Panc1 (cell line): Measurements from ENCODE around the gene GOLPH3. TPM values are rescaled to one million over a fixed set of nuclear protein-coding genes. Genes with fewer than 3 reads are reported as not detected.

ENCODE experiments used
- ATAC-seq: fragments of 200-7000 bp; cut with Tn5 transposase; 2 replicates; pipeline ENCODE4 v1.9.1; 2020; ENCODE audit warnings: mild to moderate bottlenecking, moderate library complexity
- BruUV-seq: library from RNA; stranded (reverse); fragments of 400-500 nt; replicated peaks from 2 replicates; lab custom pipeline; 2021; lab: Mats Ljungman, UMichigan
- CTCF ChIA-PET: fragments of 300-600 bp; sonication (Branson Sonifier 250); formaldehyde crosslinking; loops from one replicate; lab custom pipeline; 2022; ENCODE audit warnings: antibody characterized with exemption; lab: Charles Lee
- POLR2A ChIA-PET: fragments of 300-600 bp; sonication (Branson Sonifier 250); formaldehyde crosslinking; loops from one replicate; lab custom pipeline; 2022; ENCODE audit warnings: antibody characterized with exemption; lab: Charles Lee
- DNase-seq: peaks from one replicate; pipeline ENCODE4 v3.0.0-alpha.2; 2010; ENCODE audit warnings: low read depth, low spot score
- H3K27ac ChIP-seq: 2 replicates; pipeline ENCODE4 v1.5.1; 2011; ENCODE audit warnings: mild to moderate bottlenecking, low read length, inconsistent platforms
- H3K27me3 ChIP-seq: fragments of 200-500 bp; sonication (Bioruptor generic); 2 replicates; pipeline ENCODE4 v1.6.0; 2014; ENCODE audit warnings: low read length, inconsistent platforms; ENCODE audit not compliant: control insufficient read depth, insufficient read depth
- H3K36me3 ChIP-seq: fragments of 200-500 bp; sonication (Bioruptor generic); 2 replicates; pipeline ENCODE4 v1.5.1; 2014; ENCODE audit warnings: inconsistent platforms, mild to moderate bottlenecking, low read length, moderate library complexity; ENCODE audit not compliant: control insufficient read depth, insufficient read depth
- H3K4me1 ChIP-seq: 2 replicates; pipeline ENCODE4 v1.5.1; 2011; ENCODE audit warnings: inconsistent platforms, mild to moderate bottlenecking, low read length, moderate library complexity; ENCODE audit not compliant: control insufficient read depth, insufficient read depth
- H3K4me3 ChIP-seq, 2 experiments: 2 replicates each; pipeline ENCODE4 v1.5.1; 2011 to 2012; ENCODE audit warnings: low read depth in 2 of 2, low read length in 2 of 2, mild to moderate bottlenecking in 2 of 2, inconsistent platforms in 1 of 2, moderate library complexity in 1 of 2
- H3K9me3 ChIP-seq: fragments of 200-500 bp; sonication (Bioruptor generic); 2 replicates; pipeline ENCODE4 v1.5.1; 2014; ENCODE audit warnings: low read depth, mild to moderate bottlenecking, inconsistent platforms, low read length, moderate library complexity; ENCODE audit not compliant: control insufficient read depth, insufficient read depth
- POLR2AphosphoS5 ChIP-seq: IDR thresholded peaks from 2 replicates; pipeline ENCODE4 v1.6.1; 2012; ENCODE audit warnings: mild to moderate bottlenecking, low read depth, low read length, moderate library complexity
- SIN3A ChIP-seq: IDR thresholded peaks from 2 replicates; pipeline ENCODE4 v1.6.1; 2012; ENCODE audit warnings: low read depth, mild to moderate bottlenecking, low read length, moderate library complexity, borderline replicate concordance; ENCODE audit not compliant: insufficient read depth
- TCF7L2 ChIP-seq: IDR thresholded peaks from 2 replicates; pipeline ENCODE4 v1.6.1; 2011; ENCODE audit warnings: mild to moderate bottlenecking, low read depth, low read length, inconsistent platforms
- in situ Hi-C: cut with HindIII; loops from 2 replicates; pipeline ENCODE4 v1.10.0; 2016; ENCODE audit warnings: low sequenced_read_pairs, low pct_unique_long_range_greater_than_20kb
- intact Hi-C: fragments of 100-400 bp; cut with micrococcal nuclease; formaldehyde crosslinking; loops from one replicate; pipeline ENCODE4 v1.10.0; 2022; ENCODE audit not compliant: unreplicated experiment
- total RNA-seq: library from RNA; stranded (reverse); gene quantifications from one replicate; pipeline ENCODE4 v1.2.1, GENCODE V29; 2021; ENCODE audit not compliant: unreplicated experiment
- TF ChIP-seq, protein P1 (sequence below): fragments of 450-650 bp; IDR thresholded peaks from 2 replicates; pipeline ENCODE4 v1.5.1; 2017; ENCODE audit warnings: mild to moderate bottlenecking
- TF ChIP-seq, protein P2 (sequence below), 2 experiments: IDR thresholded peaks; 2 replicates each; pipeline ENCODE4 v1.6.1; 2011 to 2012; ENCODE audit warnings: low read depth in 2 of 2, control low read depth in 1 of 2, low read length in 1 of 2, mild to moderate bottlenecking in 1 of 2, moderate library complexity in 1 of 2; ENCODE audit not compliant: insufficient read depth in 1 of 2

GOLPH3 gene
- total RNA-seq, 1 experiment from 2014 or later = 89.7 TPM

DNA sequence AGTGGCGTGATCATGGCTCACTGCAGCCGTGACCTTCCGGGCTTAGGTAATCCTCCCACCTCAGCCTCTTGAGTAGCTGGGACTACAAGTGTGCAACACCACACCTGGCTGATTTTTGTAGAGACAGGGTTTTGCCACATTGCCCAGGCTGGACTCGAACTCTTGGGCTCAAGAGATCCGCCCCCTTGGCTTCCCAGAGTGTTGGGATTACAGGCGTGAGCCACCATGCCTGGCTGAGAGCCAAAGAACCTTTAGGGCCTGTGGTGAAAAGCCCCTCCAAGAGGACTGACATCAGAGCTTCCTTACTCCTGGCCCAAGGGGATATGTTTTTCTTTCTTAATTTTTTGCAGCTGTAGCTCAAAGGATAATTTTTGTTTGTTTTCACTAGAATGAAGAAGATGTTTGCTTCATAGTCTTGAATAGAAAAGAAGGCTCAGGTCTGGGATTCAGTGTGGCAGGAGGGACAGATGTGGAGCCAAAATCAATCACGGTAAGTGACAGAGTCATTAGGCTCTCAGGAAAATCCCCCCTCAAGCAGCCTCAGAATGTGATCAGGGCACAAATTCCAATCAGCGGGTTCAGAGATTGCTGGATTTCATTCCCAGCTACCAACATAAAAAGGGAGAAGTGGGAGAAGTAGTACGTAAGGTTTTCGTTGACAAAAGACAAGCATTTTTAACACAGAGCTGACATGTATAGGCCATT, 77.1 kb downstream of the GOLPH3 start:
- DNase-seq = no peak
- intact Hi-C loops (no loop called here), in situ Hi-C loops (no loop called here)
- TF ChIP-seq SIN3A (no peak), TCF7L2 (no peak), POLR2AphosphoS5 (no peak)
- TF ChIP-seq, protein P1, sequence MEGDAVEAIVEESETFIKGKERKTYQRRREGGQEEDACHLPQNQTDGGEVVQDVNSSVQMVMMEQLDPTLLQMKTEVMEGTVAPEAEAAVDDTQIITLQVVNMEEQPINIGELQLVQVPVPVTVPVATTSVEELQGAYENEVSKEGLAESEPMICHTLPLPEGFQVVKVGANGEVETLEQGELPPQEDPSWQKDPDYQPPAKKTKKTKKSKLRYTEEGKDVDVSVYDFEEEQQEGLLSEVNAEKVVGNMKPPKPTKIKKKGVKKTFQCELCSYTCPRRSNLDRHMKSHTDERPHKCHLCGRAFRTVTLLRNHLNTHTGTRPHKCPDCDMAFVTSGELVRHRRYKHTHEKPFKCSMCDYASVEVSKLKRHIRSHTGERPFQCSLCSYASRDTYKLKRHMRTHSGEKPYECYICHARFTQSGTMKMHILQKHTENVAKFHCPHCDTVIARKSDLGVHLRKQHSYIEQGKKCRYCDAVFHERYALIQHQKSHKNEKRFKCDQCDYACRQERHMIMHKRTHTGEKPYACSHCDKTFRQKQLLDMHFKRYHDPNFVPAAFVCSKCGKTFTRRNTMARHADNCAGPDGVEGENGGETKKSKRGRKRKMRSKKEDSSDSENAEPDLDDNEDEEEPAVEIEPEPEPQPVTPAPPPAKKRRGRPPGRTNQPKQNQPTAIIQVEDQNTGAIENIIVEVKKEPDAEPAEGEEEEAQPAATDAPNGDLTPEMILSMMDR = no peak
- TF ChIP-seq, protein P2, sequence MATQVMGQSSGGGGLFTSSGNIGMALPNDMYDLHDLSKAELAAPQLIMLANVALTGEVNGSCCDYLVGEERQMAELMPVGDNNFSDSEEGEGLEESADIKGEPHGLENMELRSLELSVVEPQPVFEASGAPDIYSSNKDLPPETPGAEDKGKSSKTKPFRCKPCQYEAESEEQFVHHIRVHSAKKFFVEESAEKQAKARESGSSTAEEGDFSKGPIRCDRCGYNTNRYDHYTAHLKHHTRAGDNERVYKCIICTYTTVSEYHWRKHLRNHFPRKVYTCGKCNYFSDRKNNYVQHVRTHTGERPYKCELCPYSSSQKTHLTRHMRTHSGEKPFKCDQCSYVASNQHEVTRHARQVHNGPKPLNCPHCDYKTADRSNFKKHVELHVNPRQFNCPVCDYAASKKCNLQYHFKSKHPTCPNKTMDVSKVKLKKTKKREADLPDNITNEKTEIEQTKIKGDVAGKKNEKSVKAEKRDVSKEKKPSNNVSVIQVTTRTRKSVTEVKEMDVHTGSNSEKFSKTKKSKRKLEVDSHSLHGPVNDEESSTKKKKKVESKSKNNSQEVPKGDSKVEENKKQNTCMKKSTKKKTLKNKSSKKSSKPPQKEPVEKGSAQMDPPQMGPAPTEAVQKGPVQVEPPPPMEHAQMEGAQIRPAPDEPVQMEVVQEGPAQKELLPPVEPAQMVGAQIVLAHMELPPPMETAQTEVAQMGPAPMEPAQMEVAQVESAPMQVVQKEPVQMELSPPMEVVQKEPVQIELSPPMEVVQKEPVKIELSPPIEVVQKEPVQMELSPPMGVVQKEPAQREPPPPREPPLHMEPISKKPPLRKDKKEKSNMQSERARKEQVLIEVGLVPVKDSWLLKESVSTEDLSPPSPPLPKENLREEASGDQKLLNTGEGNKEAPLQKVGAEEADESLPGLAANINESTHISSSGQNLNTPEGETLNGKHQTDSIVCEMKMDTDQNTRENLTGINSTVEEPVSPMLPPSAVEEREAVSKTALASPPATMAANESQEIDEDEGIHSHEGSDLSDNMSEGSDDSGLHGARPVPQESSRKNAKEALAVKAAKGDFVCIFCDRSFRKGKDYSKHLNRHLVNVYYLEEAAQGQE (IDR thresholded peaks at IDR 0.05; ENCODE audit: insufficient read depth in 1 of 2, low read depth in 2 of 2, low read length in 1 of 2) = no peak
- H3K9me3 ChIP-seq = no peaks in the 10 kb centered on the region
- no peaks in the 10 kb centered on the region for H3K4me1 ChIP-seq
- no peaks in the 10 kb centered on the region for H3K27me3 ChIP-seq
- CTCF ChIA-PET = no interaction called here
- H3K27ac ChIP-seq = no peak overlapping the region
- H3K4me3 ChIP-seq = no peak overlapping the region
- no TSS peak for BruUV-seq
- peaks cover 4% of the 10 kb centered on the region; the same call in 1 of the 2 replicates for H3K36me3 ChIP-seq
- no peak for ATAC-seq
- POLR2A ChIA-PET = interaction anchor here (0.6 kb wide), 1 partner anchor 28 kb away, joined by 3 read pairs; no protein-coding TSS in a partner anchor

DNA sequence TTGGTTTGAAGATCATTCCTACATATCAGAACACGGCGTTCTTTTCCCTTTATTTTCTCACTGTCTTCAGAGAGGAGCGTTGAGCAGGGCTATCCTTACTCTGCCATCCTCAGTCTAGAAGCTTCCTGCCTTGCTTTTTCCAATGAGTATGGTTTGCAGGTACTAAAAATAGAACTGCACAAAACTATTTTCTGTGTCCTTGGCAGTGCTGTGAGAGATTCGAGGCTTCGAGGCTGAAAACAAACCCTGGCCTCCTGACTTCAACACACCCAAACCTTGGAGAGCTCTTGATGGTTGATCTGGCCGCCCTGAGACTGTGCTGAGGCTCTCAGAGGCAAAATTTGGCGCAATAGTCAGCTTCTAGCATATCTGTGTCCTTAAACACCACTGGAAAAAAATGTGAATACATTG, 78.9 kb downstream of the GOLPH3 start:
- ATAC-seq = no peak
- BruUV-seq = no TSS peak
- no peaks in the 10 kb centered on the region for H3K27me3 ChIP-seq
- H3K36me3 ChIP-seq = no peaks in the 10 kb centered on the region
- intact Hi-C loops (no loop called here), in situ Hi-C loops (no loop called here)
- ChIA-PET CTCF (no interaction called here), POLR2A (no interaction called here)
- no peak overlapping the region for H3K27ac ChIP-seq
- no peak overlapping the region for H3K4me3 ChIP-seq
- no peaks in the 10 kb centered on the region for H3K9me3 ChIP-seq
- TF ChIP-seq POLR2AphosphoS5 (no peak), SIN3A (no peak), TCF7L2 (no peak)
- TF ChIP-seq, protein P1 = no peak
- TF ChIP-seq, protein P2 (IDR thresholded peaks at IDR 0.05; ENCODE audit: insufficient read depth in 1 of 2, low read depth in 2 of 2, low read length in 1 of 2) = no peak
- no peaks in the 10 kb centered on the region for H3K4me1 ChIP-seq
- no peak for DNase-seq
